GM13976 (cell line): Measurements from ENCODE around the gene ITGA1.
A peak's percentile ranks its signal among the peaks of the same experiment; 100 is the strongest.

Source experiments
- DNase-seq: peaks from one replicate; pipeline ENCODE4 v3.0.0; 2012; ENCODE audit warnings: low spot score
- in situ Hi-C: fragments of 300-500 bp; cut with MboI; formaldehyde crosslinking; loops from one replicate; pipeline ENCODE4 v1.12.0; 2022; ENCODE audit warnings: low sequenced_read_pairs, mixed read lengths, inconsistent platforms; ENCODE audit not compliant: unreplicated experiment
- TF ChIP-seq, protein P1 (sequence below): IDR thresholded peaks from 2 replicates; pipeline ENCODE4 v1.5.1; 2012; ENCODE audit warnings: borderline replicate concordance, mild to moderate bottlenecking; ENCODE audit not compliant: insufficient read depth; ENCODE audit errors: extremely low read depth, missing control alignments, control extremely low read depth

Gene ITGA1

DNA sequence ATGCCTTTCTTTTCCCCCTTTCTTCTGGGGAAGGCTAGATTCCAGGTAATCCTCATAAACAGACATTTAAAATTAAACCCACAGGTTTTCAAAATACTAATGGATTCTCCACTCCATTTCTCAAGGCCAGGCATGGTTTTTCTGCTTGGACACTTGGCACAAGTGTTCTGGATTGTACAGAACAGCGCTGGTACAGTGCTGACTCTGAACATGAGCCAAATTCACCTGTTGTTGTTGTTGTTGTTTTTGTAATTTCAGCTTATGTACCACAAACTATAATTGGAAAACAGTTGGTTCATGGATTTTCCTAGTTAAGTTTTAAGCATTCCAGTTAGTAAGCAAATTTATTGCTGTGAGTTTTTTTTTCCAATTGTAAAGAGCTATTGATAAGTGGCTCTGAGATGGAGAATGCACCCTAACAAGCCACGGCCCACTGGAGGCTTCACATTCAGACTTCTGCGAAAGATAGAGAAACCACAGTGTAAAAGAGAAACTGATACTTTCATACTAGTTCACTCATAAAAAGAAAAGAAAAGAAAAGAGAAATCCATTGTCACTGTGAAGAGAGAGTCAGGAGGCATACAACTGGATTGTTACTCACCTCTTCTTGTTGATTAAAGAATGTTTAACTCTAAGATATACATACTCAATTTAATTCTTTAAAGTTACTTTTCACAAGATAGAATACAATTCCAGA, 16.2 kb upstream of the ITGA1 start:
- peak; percentile 38 for DNase-seq
- TF ChIP-seq, protein P1, sequence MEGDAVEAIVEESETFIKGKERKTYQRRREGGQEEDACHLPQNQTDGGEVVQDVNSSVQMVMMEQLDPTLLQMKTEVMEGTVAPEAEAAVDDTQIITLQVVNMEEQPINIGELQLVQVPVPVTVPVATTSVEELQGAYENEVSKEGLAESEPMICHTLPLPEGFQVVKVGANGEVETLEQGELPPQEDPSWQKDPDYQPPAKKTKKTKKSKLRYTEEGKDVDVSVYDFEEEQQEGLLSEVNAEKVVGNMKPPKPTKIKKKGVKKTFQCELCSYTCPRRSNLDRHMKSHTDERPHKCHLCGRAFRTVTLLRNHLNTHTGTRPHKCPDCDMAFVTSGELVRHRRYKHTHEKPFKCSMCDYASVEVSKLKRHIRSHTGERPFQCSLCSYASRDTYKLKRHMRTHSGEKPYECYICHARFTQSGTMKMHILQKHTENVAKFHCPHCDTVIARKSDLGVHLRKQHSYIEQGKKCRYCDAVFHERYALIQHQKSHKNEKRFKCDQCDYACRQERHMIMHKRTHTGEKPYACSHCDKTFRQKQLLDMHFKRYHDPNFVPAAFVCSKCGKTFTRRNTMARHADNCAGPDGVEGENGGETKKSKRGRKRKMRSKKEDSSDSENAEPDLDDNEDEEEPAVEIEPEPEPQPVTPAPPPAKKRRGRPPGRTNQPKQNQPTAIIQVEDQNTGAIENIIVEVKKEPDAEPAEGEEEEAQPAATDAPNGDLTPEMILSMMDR: no peak
- in situ Hi-C loops: no loop called here

DNA sequence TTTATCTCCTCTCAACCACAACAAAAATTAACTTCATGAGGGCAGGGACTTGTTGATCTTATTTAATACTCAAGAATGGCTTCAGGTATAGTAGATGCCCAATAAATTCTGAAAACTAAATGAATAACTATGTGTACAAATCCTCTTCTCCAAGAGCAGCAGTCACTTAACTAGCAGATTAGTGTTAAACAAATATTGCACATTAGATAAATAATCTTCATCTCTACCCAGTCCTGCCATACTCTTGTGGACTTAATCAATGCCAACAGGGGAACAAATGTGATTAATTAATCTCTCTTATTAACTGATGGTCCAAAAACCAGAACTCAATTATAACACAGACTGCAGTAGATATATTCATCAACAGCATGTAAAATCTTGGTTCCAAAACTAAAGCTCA, 15.0 kb upstream of the ITGA1 start:
- TF ChIP-seq, protein P1: no peak
- no peak for DNase-seq
- in situ Hi-C loops: no loop called here

DNA sequence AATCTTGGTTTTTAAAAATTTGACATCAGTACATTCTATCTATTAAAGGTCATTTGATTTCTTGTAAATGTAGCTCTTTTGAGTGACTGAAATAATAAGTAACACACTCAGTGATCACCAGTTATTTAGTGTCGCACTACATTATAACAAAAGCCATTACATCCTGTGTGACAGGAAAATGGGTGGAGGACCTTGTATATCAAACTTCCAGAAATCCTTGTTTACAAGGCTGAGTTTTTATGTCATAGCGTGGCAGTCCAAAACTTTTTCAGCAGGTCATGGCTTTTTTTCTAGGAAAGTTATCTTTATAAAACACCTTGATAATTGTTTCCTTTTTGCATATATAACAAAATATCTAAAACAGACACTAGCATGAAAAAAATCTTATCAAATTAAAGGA, 14.4 kb upstream of the ITGA1 start:
- TF ChIP-seq, protein P1: no peak
- no peak for DNase-seq
- in situ Hi-C loops: no loop called here

DNA sequence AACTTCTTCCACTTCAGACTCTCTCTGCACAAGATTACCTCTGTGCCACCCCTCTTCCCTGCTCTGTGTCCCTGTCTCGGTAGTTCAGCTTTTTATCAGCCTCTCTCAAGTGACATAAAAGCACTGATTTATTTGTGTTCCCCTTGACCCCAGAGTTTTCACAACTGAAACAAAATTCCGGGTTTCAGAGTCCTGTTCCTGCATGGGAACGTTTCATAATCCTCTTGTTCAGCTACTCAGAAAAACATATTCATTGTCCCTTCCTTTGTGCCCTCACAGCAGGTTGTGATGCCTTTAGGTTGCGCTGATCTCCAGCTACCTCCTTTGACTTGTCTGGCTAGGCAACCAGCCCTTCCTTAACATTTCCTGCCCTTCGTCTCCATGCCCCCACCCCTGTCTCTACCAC, 13.7 kb upstream of the ITGA1 start:
- in situ Hi-C loops: no loop called here
- TF ChIP-seq, protein P1: no peak
- DNase-seq: no peak

DNA sequence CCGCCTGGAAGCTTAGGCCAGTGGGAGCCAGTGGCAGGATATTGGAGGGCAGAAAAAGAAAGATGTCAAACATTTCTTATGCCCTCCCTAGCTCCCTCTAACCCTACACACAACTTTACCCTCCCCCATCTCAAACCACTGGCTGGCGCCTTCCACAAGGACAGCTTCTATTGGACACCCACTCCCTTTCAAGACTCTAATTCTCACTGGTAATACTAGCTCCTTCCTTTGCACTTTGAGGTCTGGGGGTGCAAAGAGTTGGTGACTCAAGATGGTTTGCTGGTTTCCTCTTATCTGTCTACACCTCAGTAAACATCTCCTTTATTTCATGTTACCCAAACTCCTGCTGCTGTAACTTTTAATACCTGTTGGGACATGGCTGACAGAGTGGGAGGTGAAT, 11.6 kb upstream of the ITGA1 start:
- in situ Hi-C loops: no loop called here
- no peak for DNase-seq
- TF ChIP-seq, protein P1: no peak

DNA sequence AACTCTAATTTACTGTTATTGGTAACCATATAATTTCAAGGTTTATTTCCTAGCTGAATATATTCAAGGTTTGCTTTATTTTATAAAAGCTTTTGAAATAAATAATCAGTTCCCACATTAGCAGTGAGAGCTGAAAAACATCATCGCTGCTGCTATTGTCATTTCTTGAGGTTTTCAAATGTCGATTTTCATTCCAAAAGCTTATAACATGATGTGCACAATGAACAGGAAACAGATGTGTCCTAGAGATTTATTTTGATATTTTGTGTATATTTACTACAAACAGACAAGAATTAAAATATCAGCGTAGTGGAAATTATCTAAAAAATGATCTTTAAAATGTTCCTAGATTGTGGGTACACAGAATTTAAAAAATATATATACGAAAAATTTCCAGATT, 10.5 kb upstream of the ITGA1 start:
- TF ChIP-seq, protein P1: no peak
- no peak for DNase-seq
- in situ Hi-C loops: no loop called here
